Measurements from ENCODE around the gene RTF1. TPM values are rescaled to one million over a fixed set of nuclear protein-coding genes. Genes with fewer than 3 reads are reported as not detected.

Gene RTF1
- total and polyA plus RNA-seq, 2 donors (not counting 3 experiments of a cell fraction or from before 2014, with no cell fraction given): 19.2 to 40.6 TPM

GRCh38 chr15:41498657-41499056 lies 81.8 kb downstream of the RTF1 start:
- POLR2A ChIA-PET: no interaction called here
- intact Hi-C loops (cut with micrococcal nuclease): no loop called here

More at GRCh38 chr15:41498657-41499056, 81.8 kb downstream of the RTF1 start:
- no peaks in the 10 kb centered on the region for H3K9me1 ChIP-seq (replicated peaks; ENCODE audit: control insufficient read depth, extremely low read depth, insufficient read depth, low read length)
- H2AFZ ChIP-seq (ENCODE audit: low read depth, low read length): no peak overlapping the region
- CTCF ChIA-PET: no interaction called here
- H3K9ac ChIP-seq (replicated peaks; ENCODE audit: extremely low read depth, insufficient read depth, low read length): no peak overlapping the region
- no TSS peak for BruUV-seq (replicated peaks)
- no peaks in the 10 kb centered on the region for H3K36me3 ChIP-seq (ENCODE audit: control insufficient read depth in 2 of 2, extremely low read depth in 1 of 2, insufficient read depth in 2 of 2, low read length in 2 of 2)
- FAIRE-seq (no peak), DNase-seq (ENCODE audit: low read depth, low spot score) (no peak)
- H3K9me3 ChIP-seq (replicated peaks; ENCODE audit: control insufficient read depth, insufficient read depth, low read length): no peaks in the 10 kb centered on the region
- TF ChIP-seq POLR2A (IDR thresholded peaks at IDR 0.05; ENCODE audit: low read depth, low read length) (no peak), GATA2 (IDR thresholded peaks at IDR 0.05; ENCODE audit: insufficient read depth, insufficient read length, low read depth, low read length) (no peak), JUN (IDR thresholded peaks at IDR 0.05; ENCODE audit: borderline replicate concordance, insufficient read depth, insufficient read length, low read depth) (no peak), POLR2AphosphoS5 (IDR thresholded peaks at IDR 0.05; ENCODE audit: insufficient read depth, low read depth, low read length) (no peak), MYC (IDR thresholded peaks at IDR 0.05; ENCODE audit: low read depth, low read length) (no peak), FOS (IDR thresholded peaks at IDR 0.05; ENCODE audit: borderline replicate concordance, insufficient read depth, low read length) (no peak), EZH2 (IDR thresholded peaks at IDR 0.05; ENCODE audit: borderline replicate concordance, low read depth, low read length, severe bottlenecking) (no peak)
- TF ChIP-seq, protein P1, sequence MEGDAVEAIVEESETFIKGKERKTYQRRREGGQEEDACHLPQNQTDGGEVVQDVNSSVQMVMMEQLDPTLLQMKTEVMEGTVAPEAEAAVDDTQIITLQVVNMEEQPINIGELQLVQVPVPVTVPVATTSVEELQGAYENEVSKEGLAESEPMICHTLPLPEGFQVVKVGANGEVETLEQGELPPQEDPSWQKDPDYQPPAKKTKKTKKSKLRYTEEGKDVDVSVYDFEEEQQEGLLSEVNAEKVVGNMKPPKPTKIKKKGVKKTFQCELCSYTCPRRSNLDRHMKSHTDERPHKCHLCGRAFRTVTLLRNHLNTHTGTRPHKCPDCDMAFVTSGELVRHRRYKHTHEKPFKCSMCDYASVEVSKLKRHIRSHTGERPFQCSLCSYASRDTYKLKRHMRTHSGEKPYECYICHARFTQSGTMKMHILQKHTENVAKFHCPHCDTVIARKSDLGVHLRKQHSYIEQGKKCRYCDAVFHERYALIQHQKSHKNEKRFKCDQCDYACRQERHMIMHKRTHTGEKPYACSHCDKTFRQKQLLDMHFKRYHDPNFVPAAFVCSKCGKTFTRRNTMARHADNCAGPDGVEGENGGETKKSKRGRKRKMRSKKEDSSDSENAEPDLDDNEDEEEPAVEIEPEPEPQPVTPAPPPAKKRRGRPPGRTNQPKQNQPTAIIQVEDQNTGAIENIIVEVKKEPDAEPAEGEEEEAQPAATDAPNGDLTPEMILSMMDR (IDR thresholded peaks at IDR 0.05; ENCODE audit: extremely low read depth in 1 of 2, insufficient read depth in 1 of 2, low read depth in 1 of 2, low read length in 2 of 2): no peak
- TF ChIP-seq, protein P2, sequence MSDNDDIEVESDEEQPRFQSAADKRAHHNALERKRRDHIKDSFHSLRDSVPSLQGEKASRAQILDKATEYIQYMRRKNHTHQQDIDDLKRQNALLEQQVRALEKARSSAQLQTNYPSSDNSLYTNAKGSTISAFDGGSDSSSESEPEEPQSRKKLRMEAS (IDR thresholded peaks at IDR 0.05; ENCODE audit: insufficient read depth, insufficient read length): no peak
- H3K27me3 ChIP-seq (ENCODE audit: control insufficient read depth in 2 of 2, insufficient read depth in 2 of 2, low read length in 2 of 2): peaks cover 38 to 60% of the 10 kb centered on the region in 2 experiments
- H3K79me2 ChIP-seq (ENCODE audit: control insufficient read depth, insufficient read depth, low read length): no peaks in the 10 kb centered on the region
- H3K27ac ChIP-seq (ENCODE audit: insufficient read depth, low read depth, low read length): no peak overlapping the region
- no peak overlapping the region for H3K4me3 ChIP-seq (replicated peaks in 1 of 3; ENCODE audit: insufficient read depth in 1 of 3, low read depth in 1 of 3, low read length in 3 of 3)
- H3K4me1 ChIP-seq (ENCODE audit: control insufficient read depth, extremely low read depth, insufficient read depth, low read length): peaks cover 30% of the 10 kb centered on the region
- H4K20me1 ChIP-seq (replicated peaks; ENCODE audit: control insufficient read depth, extremely low read depth, insufficient read depth, low read length): no peaks in the 10 kb centered on the region
- dilution Hi-C loops (cut with MboI; ENCODE audit: extremely low pct_ligation_motif_present, low sequenced_read_pairs): no loop called here
- no peak overlapping the region for H3K4me2 ChIP-seq (ENCODE audit: insufficient read depth, low read length)

Measured in endothelial cell of umbilical vein (primary cell).